ENCODE data around the gene CHCHD3. TPM values are rescaled to one million over a fixed set of nuclear protein-coding genes. Genes with fewer than 3 reads are reported as not detected.
"Not testable (repeated sequence)": the region's sequence is repeated elsewhere in the genome, so short reads cannot be mapped to it uniquely, and the experiment has no call there.

CHCHD3 gene
- total RNA-seq, 1 donor from 2014 or later: 35.0 TPM

- ATAC-seq (no peak), DNase-seq (ENCODE audit: low spot score) (no peak)
- intact Hi-C loops (cut with DNase I): no loop called here
Measured at GRCh38 chr7:132977234-132977633, 104.7 kb downstream of the CHCHD3 start.

- DNase-seq (ENCODE audit: low spot score): no peak
- intact Hi-C loops (cut with DNase I): no loop called here
- ATAC-seq: peak; percentile 63
Measured at GRCh38 chr7:132972745-132973144, 109.1 kb downstream of the CHCHD3 start.

GRCh38 chr7:132970257-132970656 is 111.6 kb downstream of the CHCHD3 start:
- no peak for ATAC-seq
- no peak for DNase-seq (ENCODE audit: low spot score)
- intact Hi-C loops (cut with DNase I): no loop called here

- DNase-seq (ENCODE audit: low spot score) (no peak), ATAC-seq (no peak)
- intact Hi-C loops (cut with DNase I): no loop called here
Measured at GRCh38 chr7:132969520-132969919, 112.4 kb downstream of the CHCHD3 start.

GRCh38 chr7:132967470-132967848 is 114.4 kb downstream of the CHCHD3 start:
- ATAC-seq: not testable (repeated sequence)

GRCh38 chr7:132966754-132967469 is 115.0 kb downstream of the CHCHD3 start:
- DNase-seq (ENCODE audit: low spot score) (no peak), ATAC-seq (no peak)
- intact Hi-C loops (cut with DNase I): no loop called here

More at GRCh38 chr7:132967470-132967848, 114.4 kb downstream of the CHCHD3 start:
- intact Hi-C loops (cut with DNase I); DNase-seq (ENCODE audit: low spot score): not testable (repeated sequence)

- intact Hi-C loops (cut with DNase I): no loop called here
- ATAC-seq (no peak), DNase-seq (ENCODE audit: low spot score) (no peak)
Measured at GRCh38 chr7:132965951-132966350, 115.9 kb downstream of the CHCHD3 start.

- intact Hi-C loops (cut with DNase I): no loop called here
- DNase-seq (ENCODE audit: low spot score) (no peak), ATAC-seq (no peak)
Measured at GRCh38 chr7:132964876-132965275, 117.0 kb downstream of the CHCHD3 start.

GRCh38 chr7:132959891-132960290 is 122.0 kb downstream of the CHCHD3 start:
- ATAC-seq (no peak), DNase-seq (ENCODE audit: low spot score) (no peak)
- intact Hi-C loops (cut with DNase I): no loop called here

GRCh38 chr7:132956556-132956955 is 125.3 kb downstream of the CHCHD3 start:
- DNase-seq (ENCODE audit: low spot score) (no peak), ATAC-seq (no peak)
- intact Hi-C loops (cut with DNase I): no loop called here

- ATAC-seq (no peak), DNase-seq (ENCODE audit: low spot score) (no peak)
- intact Hi-C loops (cut with DNase I): no loop called here
Measured at GRCh38 chr7:132953468-132953867, 128.4 kb downstream of the CHCHD3 start.

- DNase-seq (ENCODE audit: low spot score) (no peak), ATAC-seq (no peak)
Measured at GRCh38 chr7:132950725-132951124, 131.2 kb downstream of the CHCHD3 start.

GRCh38 chr7:132947011-132947410 is 134.9 kb downstream of the CHCHD3 start:
- ATAC-seq: no peak
- intact Hi-C loops (cut with DNase I): no loop called here
- DNase-seq (ENCODE audit: low spot score): no peak

More at GRCh38 chr7:132950725-132951124, 131.2 kb downstream of the CHCHD3 start:
- intact Hi-C loops (cut with DNase I): no loop called here

GRCh38 chr7:132944774-132945173 is 137.1 kb downstream of the CHCHD3 start:
- DNase-seq (ENCODE audit: low spot score) (no peak), ATAC-seq (no peak)
- intact Hi-C loops (cut with DNase I): no loop called here

GRCh38 chr7:132943645-132944044 is 138.2 kb downstream of the CHCHD3 start:
- ATAC-seq: no peak
- no peak for DNase-seq (ENCODE audit: low spot score)
- intact Hi-C loops (cut with DNase I): no loop called here

GRCh38 chr7:132942701-132943100 is 139.2 kb downstream of the CHCHD3 start:
- ATAC-seq (no peak), DNase-seq (ENCODE audit: low spot score) (no peak)
- intact Hi-C loops (cut with DNase I): no loop called here

GRCh38 chr7:132941905-132942304 is 140.0 kb downstream of the CHCHD3 start:
- ATAC-seq (no peak), DNase-seq (ENCODE audit: low spot score) (no peak)
- intact Hi-C loops (cut with DNase I): no loop called here

- ATAC-seq (no peak), DNase-seq (ENCODE audit: low spot score) (no peak)
- intact Hi-C loops (cut with DNase I): no loop called here
Measured at GRCh38 chr7:132941428-132941827, 140.5 kb downstream of the CHCHD3 start.

- DNase-seq (ENCODE audit: low spot score): no peak
- no peak for ATAC-seq
- intact Hi-C loops (cut with DNase I): no loop called here
Measured at GRCh38 chr7:132940084-132940483, 141.8 kb downstream of the CHCHD3 start.

- ATAC-seq: no peak
- no peak for DNase-seq (ENCODE audit: low spot score)
- intact Hi-C loops (cut with DNase I): no loop called here
Measured at GRCh38 chr7:132939495-132939894, 142.4 kb downstream of the CHCHD3 start.

GRCh38 chr7:132937286-132937685 is 144.6 kb downstream of the CHCHD3 start:
- DNase-seq (ENCODE audit: low spot score): no peak
- ATAC-seq: no peak
- intact Hi-C loops (cut with DNase I): no loop called here
